ENCODE results near the gene ADARB2. TPM values are rescaled to one million over a fixed set of nuclear protein-coding genes. Genes with fewer than 3 reads are reported as not detected.

The ADARB2 gene
- total and polyA plus RNA-seq, 2 experiments from 2014 or later: 2.0 to 5.0 TPM

GRCh38 chr10:1546431-1547110 is 190.8 kb downstream of the ADARB2 start (continued):
- TF ChIP-seq EZH2 (IDR thresholded peaks at IDR 0.05; ENCODE audit: low read depth, unreplicated experiment): no peak
- no peak for TF ChIP-seq REST (IDR thresholded peaks at IDR 0.05; ENCODE audit: unreplicated experiment)
- no peak for TF ChIP-seq EZH2phosphoT487 (IDR thresholded peaks at IDR 0.05; ENCODE audit: unreplicated experiment)
- no peak for TF ChIP-seq CTCF (conservative IDR thresholded peaks at IDR 0.05; ENCODE audit: low read depth in 2 of 2)
- no peak for TF ChIP-seq CREB1 (CRISPR knock-in tag; IDR thresholded peaks at IDR 0.05; ENCODE audit: low read depth)

GRCh38 chr10:1545524-1545923 is 191.8 kb downstream of the ADARB2 start:
- Mint-ChIP-seq H3K36me3 (ENCODE audit: low read depth) (peaks cover 8% of the 10 kb centered on the region; the same call in 2 of the 3 replicates), H3K4me1 (peaks cover 2% of the 10 kb centered on the region; the same call in 1 of the 3 replicates), H3K4me3 (no peak overlapping the region), H3K27me3 (ENCODE audit: insufficient read depth, low read depth, poor library complexity) (peaks cover 6% of the 10 kb centered on the region), H3K27ac (no peak overlapping the region), H3K9me3 (peaks cover 11% of the 10 kb centered on the region)
- H3K79me2 ChIP-seq (replicated peaks; ENCODE audit: insufficient read depth): no peaks in the 10 kb centered on the region
- no peak overlapping the region for H2AFZ ChIP-seq
- H3K4me3 ChIP-seq: no peak overlapping the region
- no peak overlapping the region for H3K27ac ChIP-seq (ENCODE audit: low read depth)
- H3F3A ChIP-seq (replicated peaks; ENCODE audit: low read depth): no peaks in the 10 kb centered on the region
- no peaks in the 10 kb centered on the region for H3K27me3 ChIP-seq (ENCODE audit: insufficient read depth)
- ATAC-seq (no peak), DNase-seq (ENCODE audit: low spot score) (no peak)
- H3K4me1 ChIP-seq (ENCODE audit: insufficient read depth): no peaks in the 10 kb centered on the region
- no peaks in the 10 kb centered on the region for H3K36me3 ChIP-seq (ENCODE audit: insufficient read depth)
- TF ChIP-seq JUNB (IDR thresholded peaks at IDR 0.05; ENCODE audit: unreplicated experiment) (no peak), STAT1 (IDR thresholded peaks at IDR 0.05; ENCODE audit: unreplicated experiment) (no peak), ETS1 (IDR thresholded peaks at IDR 0.05) (no peak), ZNF331 (CRISPR knock-in tag; IDR thresholded peaks at IDR 0.05; ENCODE audit: low read depth) (no peak)
- H3K9me2 ChIP-seq (ENCODE audit: insufficient read depth): no peaks in the 10 kb centered on the region
- H3K4me2 ChIP-seq: no peak overlapping the region
- H4K20me1 ChIP-seq (replicated peaks; ENCODE audit: insufficient read depth): no peaks in the 10 kb centered on the region
